Endothelial cell of umbilical vein (primary cell): ENCODE data around the gene KCNG2.

ENCODE experiments used
- CTCF ChIP-seq, 2 donors: IDR thresholded peaks; 1 replicate in 1 of 2; 2 replicates in 1 of 2; pipeline ENCODE4 v1.5.1; 2011; ENCODE audit warnings: low read length in 2 of 2, mild to moderate bottlenecking in 2 of 2, moderate library complexity in 2 of 2, control low read depth in 1 of 2, inconsistent platforms in 1 of 2, low read depth in 1 of 2; ENCODE audit not compliant: insufficient read depth in 1 of 2; ENCODE audit errors: extremely low read depth in 1 of 2
- EZH2 ChIP-seq: IDR thresholded peaks from 2 replicates; pipeline ENCODE4 v1.6.1; 2012; ENCODE audit warnings: borderline replicate concordance, low read depth, mild to moderate bottlenecking, moderate library complexity, low read length, inconsistent platforms; ENCODE audit not compliant: severe bottlenecking
- FOS ChIP-seq: IDR thresholded peaks from 2 replicates; pipeline ENCODE4 v1.6.1; 2011; ENCODE audit warnings: mild to moderate bottlenecking, low read length, moderate library complexity, borderline replicate concordance; ENCODE audit not compliant: insufficient read depth
- MAX ChIP-seq: IDR thresholded peaks from 2 replicates; pipeline ENCODE4 v1.6.1; 2011; ENCODE audit not compliant: insufficient read depth, insufficient read length
- POLR2A ChIP-seq: IDR thresholded peaks from 2 replicates; pipeline ENCODE4 v1.6.1; 2012; ENCODE audit warnings: low read depth, mild to moderate bottlenecking, control low read depth, low read length
- POLR2AphosphoS5 ChIP-seq: IDR thresholded peaks from 2 replicates; pipeline ENCODE4 v1.6.1; 2012; ENCODE audit warnings: low read depth, mild to moderate bottlenecking, control low read depth, low read length, moderate library complexity; ENCODE audit not compliant: insufficient read depth

- no peak for TF ChIP-seq CTCF (IDR thresholded peaks at IDR 0.05; ENCODE audit: extremely low read depth in 1 of 2, insufficient read depth in 1 of 2, low read depth in 1 of 2, low read length in 2 of 2)
- no peak for TF ChIP-seq EZH2
- TF ChIP-seq MAX: no peak
- TF ChIP-seq POLR2A: no peak
- TF ChIP-seq POLR2AphosphoS5: no peak
- TF ChIP-seq FOS: no peak
Observed at GRCh38 chr18:79875931-79876461, 78.3 kb downstream of the KCNG2 start.
